H1 (cell line): ENCODE results near the gene PML. TPM values are rescaled to one million over a fixed set of nuclear protein-coding genes. Genes with fewer than 3 reads are reported as not detected.
A peak's percentile ranks its signal among the peaks of the same experiment; 100 is the strongest.

Experiments
- CTCF ChIA-PET: fragments of 300-600 bp; sonication (Branson Sonifier 250); formaldehyde crosslinking; loops from one replicate; lab custom pipeline; 2021; ENCODE audit not compliant: partially characterized antibody; lab: Charles Lee
- POLR2A ChIA-PET: fragments of 300-600 bp; sonication (Branson Sonifier 250); formaldehyde crosslinking; loops from one replicate; lab custom pipeline; 2021; ENCODE audit warnings: inconsistent platforms; ENCODE audit not compliant: partially characterized antibody; lab: Charles Lee
- DNase-seq, 2 experiments: peaks; one replicate each; pipeline versions ENCODE4 v3.0.0 to v3.0.0-alpha.2; 2010 to 2022; ENCODE audit warnings: low spot score in 2 of 2, low read depth in 1 of 2, mixed read lengths in 1 of 2
- FAIRE-seq: peaks from 2 replicates; lab custom pipeline; 2011; peaks lifted over from hg19 to GRCh38; lab: Jason Lieb, UNC
- H2AFZ ChIP-seq: 2 replicates; pipeline ENCODE4 v1.8.1; 2012; ENCODE audit warnings: low read length, inconsistent platforms
- H2AK5ac ChIP-seq: 2 replicates; pipeline ENCODE4 v1.6.1; 2013; ENCODE audit warnings: low read depth, low read length
- H2BK120ac ChIP-seq: replicated peaks from 2 replicates; pipeline ENCODE3; 2013; ENCODE audit warnings: low read depth, low read length, inconsistent platforms
- H2BK12ac ChIP-seq: 2 replicates; pipeline ENCODE4 v1.6.1; 2013; ENCODE audit warnings: low read depth, low read length
- H2BK15ac ChIP-seq: 2 replicates; pipeline ENCODE4 v1.6.1; 2013; ENCODE audit warnings: low read length
- H2BK20ac ChIP-seq: 2 replicates; pipeline ENCODE4 v1.6.1; 2013; ENCODE audit warnings: low read length
- H2BK5ac ChIP-seq: 2 replicates; pipeline ENCODE4 v1.6.1; 2013; ENCODE audit warnings: low read depth, low read length
- H3K14ac ChIP-seq: 2 replicates; pipeline ENCODE4 v1.6.1; 2013; ENCODE audit warnings: inconsistent platforms; ENCODE audit not compliant: insufficient read length
- H3K18ac ChIP-seq: 2 replicates; pipeline ENCODE4 v1.6.1; 2013; ENCODE audit warnings: low read length; ENCODE audit errors: extremely low read depth
- H3K23ac ChIP-seq: 2 replicates; pipeline ENCODE4 v1.6.1; 2013; ENCODE audit warnings: inconsistent platforms; ENCODE audit not compliant: insufficient read length
- H3K23me2 ChIP-seq: 2 replicates; pipeline ENCODE4 v1.6.1; 2013; ENCODE audit warnings: low read depth, low read length
- H3K27ac ChIP-seq: 2 replicates; pipeline ENCODE4 v1.6.1; 2011; ENCODE audit warnings: low read depth, low read length, inconsistent platforms
- H3K27me3 ChIP-seq, 4 experiments: replicated peaks in 1 of 4; 1 replicate in 1 of 4; 2 replicates in 3 of 4; pipeline versions ENCODE4 v1.6.1 to v1.8.1; 2011 to 2013; ENCODE audit warnings: low read length in 3 of 4, mild to moderate bottlenecking in 3 of 4, inconsistent platforms in 2 of 4, mixed read lengths in 2 of 4, moderate library complexity in 1 of 4; ENCODE audit not compliant: control insufficient read depth in 3 of 4, insufficient read depth in 3 of 4; ENCODE audit errors: extremely low read depth in 1 of 4
- H3K36me3 ChIP-seq, 4 experiments: 2 replicates each; pipeline versions ENCODE4 v1.6.1 to v1.8.1; 2011 to 2013; ENCODE audit warnings: mild to moderate bottlenecking in 4 of 4, low read length in 3 of 4, moderate library complexity in 2 of 4, control low read depth in 1 of 4, inconsistent platforms in 1 of 4; ENCODE audit not compliant: insufficient read depth in 4 of 4, control insufficient read depth in 2 of 4
- H3K4ac ChIP-seq: replicated peaks from 2 replicates; pipeline ENCODE3; 2013; ENCODE audit warnings: low read length, low read depth, mixed read lengths, inconsistent platforms; ENCODE audit not compliant: insufficient read length
- H3K4me1 ChIP-seq, 4 experiments: replicated peaks in 1 of 4; 1 replicate in 1 of 4; 2 replicates in 3 of 4; pipeline versions ENCODE4 v1.6.1 to v1.8.1; 2011 to 2013; ENCODE audit warnings: low read length in 3 of 4, inconsistent platforms in 2 of 4, mixed read lengths in 1 of 4; ENCODE audit not compliant: insufficient read depth in 4 of 4, control insufficient read depth in 3 of 4
- H3K4me2 ChIP-seq, 2 experiments: 2 replicates each; pipeline versions ENCODE4 v1.6.1 to v1.8.1; 2011 to 2013; ENCODE audit warnings: low read depth in 2 of 2, low read length in 2 of 2, control low read depth in 1 of 2, inconsistent platforms in 1 of 2, mild to moderate bottlenecking in 1 of 2; ENCODE audit not compliant: insufficient read depth in 1 of 2
- H3K4me3 ChIP-seq, 4 experiments: fragments of 200-600, 300-600 bp in 1 of 4; sonication (generic), shearing (Covaris generic), sonication (Bioruptor Twin) in 1 of 4; 2 replicates each; pipeline versions ENCODE4 v1.5.1 to v1.8.1; 2011 to 2016; ENCODE audit warnings: low read length in 4 of 4, low read depth in 3 of 4, control low read depth in 2 of 4, inconsistent platforms in 2 of 4, mild to moderate bottlenecking in 2 of 4, mixed read lengths in 1 of 4, moderate library complexity in 1 of 4; ENCODE audit not compliant: insufficient read depth in 2 of 4; ENCODE audit errors: extremely low read depth in 1 of 4
- H3K56ac ChIP-seq: replicated peaks from 2 replicates; pipeline ENCODE3; 2013; ENCODE audit warnings: low read depth, mild to moderate bottlenecking, mixed read lengths, low read length, inconsistent platforms; ENCODE audit not compliant: insufficient read length
- H3K79me1 ChIP-seq: 2 replicates; pipeline ENCODE4 v1.6.1; 2013; ENCODE audit warnings: low read depth, low read length, control low read depth
- H3K79me2 ChIP-seq, 2 experiments: 2 replicates each; pipeline versions ENCODE4 v1.6.1 to v1.8.1; 2012 to 2013; ENCODE audit warnings: low read length in 2 of 2, mild to moderate bottlenecking in 2 of 2, inconsistent platforms in 1 of 2; ENCODE audit not compliant: insufficient read depth in 2 of 2, control insufficient read depth in 1 of 2
- H3K9ac ChIP-seq, 4 experiments: replicated peaks in 1 of 4; 1 replicate in 1 of 4; 2 replicates in 3 of 4; pipeline versions ENCODE4 v1.6.1 to v1.8.1; 2011 to 2013; ENCODE audit warnings: low read depth in 3 of 4, low read length in 3 of 4, control low read depth in 2 of 4, mild to moderate bottlenecking in 2 of 4, moderate library complexity in 2 of 4, inconsistent platforms in 1 of 4; ENCODE audit errors: extremely low read depth in 1 of 4
- H3K9me3 ChIP-seq, 2 experiments: 2 replicates each; pipeline versions ENCODE4 v1.6.1 to v1.8.1; 2012 to 2013; ENCODE audit warnings: mild to moderate bottlenecking in 2 of 2, moderate library complexity in 2 of 2, control low read depth in 1 of 2, inconsistent platforms in 1 of 2, low read depth in 1 of 2, low read length in 1 of 2, mixed read lengths in 1 of 2; ENCODE audit not compliant: insufficient read depth in 2 of 2
- H4K20me1 ChIP-seq, 2 experiments: replicated peaks in 1 of 2; 2 replicates each; pipeline versions ENCODE3 to v1.8.1; 2011 to 2013; ENCODE audit warnings: inconsistent platforms in 2 of 2, low read length in 2 of 2, mild to moderate bottlenecking in 1 of 2; ENCODE audit not compliant: insufficient read depth in 2 of 2, control insufficient read depth in 1 of 2
- H4K5ac ChIP-seq: 2 replicates; pipeline ENCODE4 v1.6.1; 2013; ENCODE audit warnings: low read length, low read depth, mixed read lengths, inconsistent platforms; ENCODE audit not compliant: insufficient read length
- H4K8ac ChIP-seq: 2 replicates; pipeline ENCODE4 v1.8.0; 2013; ENCODE audit warnings: mild to moderate bottlenecking, moderate library complexity, low read length, inconsistent platforms; ENCODE audit not compliant: insufficient read depth; ENCODE audit errors: extremely low read depth
- H4K91ac ChIP-seq: replicated peaks from 2 replicates; pipeline ENCODE3; 2013; ENCODE audit warnings: low read length, mixed read lengths, inconsistent platforms; ENCODE audit not compliant: insufficient read length
- BCL11A ChIP-seq, 2 experiments: IDR thresholded peaks; one replicate each; pipeline ENCODE4 v1.6.1; 2011; ENCODE audit warnings: low read depth in 2 of 2, low read length in 2 of 2, mild to moderate bottlenecking in 2 of 2
- BRCA1 ChIP-seq: IDR thresholded peaks from 2 replicates; pipeline ENCODE4 v1.6.1; 2012; ENCODE audit warnings: low read depth, low read length, improper control_type of control experiment
- CBX5 ChIP-seq: fragments of 300-800, 300-1000 bp; sonication (generic); IDR thresholded peaks from 2 replicates; pipeline ENCODE4 v1.7.1; 2016; ENCODE audit warnings: antibody characterized with exemption, low read length, low read depth
- CHD2 ChIP-seq: IDR thresholded peaks from 2 replicates; pipeline ENCODE4 v1.6.1; 2012; ENCODE audit warnings: low read length, improper control_type of control experiment
- CTCF ChIP-seq, 3 experiments: IDR thresholded peaks; 1 replicate in 2 of 3; 2 replicates in 1 of 3; pipeline versions ENCODE4 v1.5.1 to v1.6.1; 2011; ENCODE audit warnings: low read length in 3 of 3, mild to moderate bottlenecking in 3 of 3, inconsistent platforms in 2 of 3, low read depth in 1 of 3, moderate library complexity in 1 of 3; ENCODE audit not compliant: insufficient read depth in 1 of 3; ENCODE audit errors: control extremely low read depth in 1 of 3
- EP300 ChIP-seq, 2 experiments: IDR thresholded peaks; 1 replicate in 1 of 2; 2 replicates in 1 of 2; pipeline ENCODE4 v1.6.1; 2011 to 2012; ENCODE audit warnings: low read depth in 2 of 2, low read length in 2 of 2, mild to moderate bottlenecking in 2 of 2, borderline replicate concordance in 1 of 2, inconsistent platforms in 1 of 2, moderate library complexity in 1 of 2
- HDAC2 ChIP-seq, 2 experiments: fragments of 300-600 bp in 1 of 2; sonication (generic) in 1 of 2; IDR thresholded peaks; 2 replicates each; pipeline ENCODE4 v1.6.1; 2011 to 2012; ENCODE audit warnings: low read depth in 2 of 2, low read length in 2 of 2, mild to moderate bottlenecking in 2 of 2, moderate library complexity in 2 of 2, borderline replicate concordance in 1 of 2, inconsistent platforms in 1 of 2
- POLR2A ChIP-seq, 2 experiments: IDR thresholded peaks; 1 replicate in 1 of 2; 2 replicates in 1 of 2; pipeline ENCODE4 v1.6.1; 2011; ENCODE audit warnings: low read depth in 2 of 2, low read length in 2 of 2, mild to moderate bottlenecking in 2 of 2; ENCODE audit errors: control extremely low read depth in 1 of 2
- POU5F1 ChIP-seq: IDR thresholded peaks from 2 replicates; pipeline ENCODE4 v1.6.1; 2011; ENCODE audit warnings: low read depth, mild to moderate bottlenecking, low read length, moderate library complexity
- RBBP5 ChIP-seq: IDR thresholded peaks from 2 replicates; pipeline ENCODE4 v1.7.1; 2012; ENCODE audit warnings: low read depth, mild to moderate bottlenecking, inconsistent platforms, low read length, moderate library complexity, borderline replicate concordance
- SUZ12 ChIP-seq: fragments of 200-600 bp; sonication (generic); IDR thresholded peaks from 2 replicates; pipeline ENCODE4 v1.6.1; 2012; ENCODE audit warnings: mild to moderate bottlenecking, inconsistent platforms, low read length, moderate library complexity, mixed read lengths
- TAF1 ChIP-seq: IDR thresholded peaks from 2 replicates; pipeline ENCODE4 v1.6.1; 2011; ENCODE audit warnings: mild to moderate bottlenecking, low read depth, low read length
- WGBS, 2 experiments: shearing (Covaris generic) in 1 of 2; methylation state at CpG; one replicate each; pipeline versions ENCODE4 v1.1.6 to v1.1.7; 2013 to 2015; ENCODE audit warnings: low lambda C conversion rate in 2 of 2, mixed read lengths in 2 of 2, inconsistent platforms in 1 of 2, low coverage in 1 of 2, missing lambda C conversion rate in 1 of 2; ENCODE audit not compliant: insufficient replicate concordance in 2 of 2, insufficient coverage in 1 of 2, insufficient read length in 1 of 2; ENCODE audit errors: extremely low coverage in 1 of 2, missing lambda C conversion rate in 1 of 2; 5-methylcytosine and 5-hydroxymethylcytosine counted together
- polyA plus RNA-seq, 7 experiments: library from polyadenylated mRNA; depleted of rRNA in 3 of 7; stranded (reverse) in 5 of 7; unstranded in 2 of 7; fragments of >200 nt in 5 of 7; fragments of 200-250 nt in 2 of 7; gene quantifications; 1 replicate in 5 of 7; 2 replicates in 1 of 7; 4 replicates in 1 of 7; pipeline versions ENCODE4 v1.2.1 to v1.2.3, GENCODE V29; 2011 to 2013; ENCODE audit warnings: missing spikeins in 2 of 7, mixed read lengths in 2 of 7
- total RNA-seq: library from RNA; stranded (reverse); fragmentation: NEBNext Ultra II Directional; extraction: Animal tissue kit (Norgen Biotek cat#: 25700); gene quantifications from 2 replicates; pipeline ENCODE4 v1.2.1, GENCODE V29; 2021

The PML gene
- total and polyA plus RNA-seq, 2 of the 8 experiments (the other 6 are each of a cell fraction or from before 2014, with no cell fraction given) = 14.9 to 30.3 TPM

- Histone ChIP-seq H3K23ac (no peak overlapping the region), H2AK5ac (no peak overlapping the region), H3K4me2 (no peak overlapping the region), H2BK120ac (no peak overlapping the region), H3K9me3 (no peaks in the 10 kb centered on the region), H4K5ac (no peak overlapping the region), H3K4me1 (no peaks in the 10 kb centered on the region; a peak in 1 of 7 replicates), H4K8ac (no peak overlapping the region), H2BK12ac (no peak overlapping the region), H2AFZ (no peak overlapping the region), H2BK20ac (no peak overlapping the region), H3K18ac (no peak overlapping the region), H3K27me3 (no peaks in the 10 kb centered on the region), H3K56ac (no peak overlapping the region), H4K20me1 (no peaks in the 10 kb centered on the region), H2BK15ac (0 out of 2 replicates have a peak overlapping the region, but pooled peaks have one; percentile 36), H3K27ac (no peak overlapping the region), H3K23me2 (no peaks in the 10 kb centered on the region), H3K79me1 (no peaks in the 10 kb centered on the region), H3K79me2 (no peaks in the 10 kb centered on the region), H3K4me3 (no peak overlapping the region), H3K9ac (no peak overlapping the region), H3K4ac (no peak overlapping the region), H4K91ac (no peak overlapping the region), H3K14ac (no peak overlapping the region), H3K36me3 (no peaks in the 10 kb centered on the region), H2BK5ac (no peak overlapping the region)
- FAIRE-seq = no peak
- CTCF ChIA-PET = interaction anchor here (0.8 to 1.3 kb wide), 4 partner anchors 9 to 83 kb away, joined by 3 to 5 read pairs (median 4); no protein-coding TSS in a partner anchor
- WGBS, 2 experiments = 73% methylated on average over 2 of the region's 2 CpGs; no CpG with 5 or more reads in 1 of the 2 experiments
- POLR2A ChIA-PET = interaction anchor here (0.9 kb wide), 1 partner anchor 503 kb away, joined by 3 read pairs; the partner anchor contains the start of gene UBL7
- DNase-seq = no peak
- TF ChIP-seq POLR2A (IDR thresholded peaks at IDR 0.05; ENCODE audit: control extremely low read depth in 1 of 2, low read depth in 2 of 2, low read length in 2 of 2) (no peak), EP300 (IDR thresholded peaks at IDR 0.05; ENCODE audit: borderline replicate concordance in 1 of 2, low read depth in 2 of 2, low read length in 2 of 2) (no peak), CHD2 (no peak), RBBP5 (no peak), SUZ12 (no peak), HDAC2 (IDR thresholded peaks at IDR 0.05; ENCODE audit: borderline replicate concordance in 1 of 2, low read depth in 2 of 2, low read length in 2 of 2) (no peak), CTCF (IDR thresholded peaks at IDR 0.05; ENCODE audit: control extremely low read depth in 1 of 3, insufficient read depth in 1 of 3, low read depth in 1 of 3, low read length in 3 of 3) (no peak), BCL11A (IDR thresholded peaks at IDR 0.05; ENCODE audit: low read depth in 2 of 2, low read length in 2 of 2) (no peak), CBX5 (no peak), TAF1 (no peak), POU5F1 (no peak), BRCA1 (no peak)
Observed at GRCh38 chr15:73957785-73958184, 36.7 kb upstream of the PML start.
